ENCODE measurements around the gene ARHGEF10L. TPM values are rescaled to one million over a fixed set of nuclear protein-coding genes. Genes with fewer than 3 reads are reported as not detected.

Gene ARHGEF10L
- total RNA-seq, 5 donors from 2014 or later (not counting 1 experiment from before 2014, with no cell fraction given): 0.12 to 0.30 (median 0.22) TPM; not detected in 2

GRCh38 chr1:17510138-17510537, 29.4 kb upstream of the ARHGEF10L start:
- no peaks in the 10 kb centered on the region for H3K36me3 ChIP-seq (ENCODE audit: control insufficient read depth in 2 of 2, extremely low read depth in 1 of 2, insufficient read depth in 1 of 2, low read length in 1 of 2)
- WGBS (ENCODE audit: insufficient coverage): no CpG with 5 or more reads among the region's 3 CpGs
- Mint-ChIP-seq H3K36me3 (no peaks in the 10 kb centered on the region), H3K9me3 (no peaks in the 10 kb centered on the region), H3K4me1 (no peaks in the 10 kb centered on the region), H3K27ac (no peak overlapping the region), H3K4me3 (no peak overlapping the region), H3K27me3 (peaks cover 3 to 8% of the 10 kb centered on the region in 2 donors)
- H3K27me3 ChIP-seq (replicated peaks in 1 of 2; ENCODE audit: control insufficient read depth in 2 of 2, extremely low read depth in 1 of 2, insufficient read depth in 2 of 2, low read length in 1 of 2): peaks cover 0 to 15% of the 10 kb centered on the region in 2 experiments
- ChIA-PET POLR2A (no interaction called here), CTCF (no interaction called here)
- H3K4me3 ChIP-seq (ENCODE audit: control insufficient read depth in 1 of 2, extremely low read depth in 1 of 2, low read length in 1 of 2): no peak overlapping the region
- no peaks in the 10 kb centered on the region for H3K4me1 ChIP-seq (ENCODE audit: control insufficient read depth in 1 of 2, extremely low read depth in 1 of 2, insufficient read depth in 2 of 2, low read length in 2 of 2)
- H3K27ac ChIP-seq (ENCODE audit: low read length): no peak overlapping the region
- no peak for DNase-seq
- H3K9me3 ChIP-seq: no peaks in the 10 kb centered on the region
- ATAC-seq (replicated peaks in 1 of 4): no peak

GRCh38 chr1:17511188-17511587, 28.3 kb upstream of the ARHGEF10L start:
- DNase-seq (no peak), ATAC-seq (replicated peaks in 1 of 4) (no peak)
- H3K4me3 ChIP-seq (ENCODE audit: control insufficient read depth in 1 of 2, extremely low read depth in 1 of 2, low read length in 1 of 2): no peak overlapping the region
- Mint-ChIP-seq H3K27me3 (peaks cover 0 to 11% of the 10 kb centered on the region in 2 donors), H3K36me3 (no peaks in the 10 kb centered on the region), H3K4me1 (no peaks in the 10 kb centered on the region), H3K9me3 (no peaks in the 10 kb centered on the region), H3K27ac (no peak overlapping the region), H3K4me3 (no peak overlapping the region)
- ChIA-PET POLR2A (no interaction called here), CTCF (no interaction called here)
- WGBS (ENCODE audit: insufficient coverage): no CpG with 5 or more reads among the region's 2 CpGs
- H3K36me3 ChIP-seq (ENCODE audit: control insufficient read depth in 2 of 2, extremely low read depth in 1 of 2, insufficient read depth in 1 of 2, low read length in 1 of 2): no peaks in the 10 kb centered on the region
- H3K27ac ChIP-seq (ENCODE audit: low read length): no peak overlapping the region
- peaks cover 4 to 21% of the 10 kb centered on the region in 2 experiments for H3K27me3 ChIP-seq (replicated peaks in 1 of 2; ENCODE audit: control insufficient read depth in 2 of 2, extremely low read depth in 1 of 2, insufficient read depth in 2 of 2, low read length in 1 of 2)
- H3K4me1 ChIP-seq (ENCODE audit: control insufficient read depth in 1 of 2, extremely low read depth in 1 of 2, insufficient read depth in 2 of 2, low read length in 2 of 2): no peaks in the 10 kb centered on the region
- H3K9me3 ChIP-seq: no peaks in the 10 kb centered on the region

GRCh38 chr1:17513131-17513530, 26.4 kb upstream of the ARHGEF10L start:
- no peaks in the 10 kb centered on the region for H3K9me3 ChIP-seq
- Mint-ChIP-seq H3K4me3 (no peak overlapping the region), H3K27ac (no peak overlapping the region), H3K4me1 (no peaks in the 10 kb centered on the region), H3K27me3 (peaks cover 13 to 14% of the 10 kb centered on the region in 2 donors), H3K9me3 (no peaks in the 10 kb centered on the region), H3K36me3 (no peaks in the 10 kb centered on the region)
- WGBS (ENCODE audit: insufficient coverage): 85% methylated on average over 2 of the region's 4 CpGs
- peaks cover 4 to 31% of the 10 kb centered on the region in 2 experiments for H3K27me3 ChIP-seq (replicated peaks in 1 of 2; ENCODE audit: control insufficient read depth in 2 of 2, extremely low read depth in 1 of 2, insufficient read depth in 2 of 2, low read length in 1 of 2)
- no peak overlapping the region for H3K27ac ChIP-seq (ENCODE audit: low read length)
- H3K4me1 ChIP-seq (ENCODE audit: control insufficient read depth in 1 of 2, extremely low read depth in 1 of 2, insufficient read depth in 2 of 2, low read length in 2 of 2): no peaks in the 10 kb centered on the region
- ATAC-seq (replicated peaks in 1 of 4) (no peak), DNase-seq (no peak)
- ChIA-PET POLR2A (no interaction called here), CTCF (no interaction called here)
- no peak overlapping the region for H3K4me3 ChIP-seq (ENCODE audit: control insufficient read depth in 1 of 2, extremely low read depth in 1 of 2, low read length in 1 of 2)
- H3K36me3 ChIP-seq (ENCODE audit: control insufficient read depth in 2 of 2, extremely low read depth in 1 of 2, insufficient read depth in 1 of 2, low read length in 1 of 2): no peaks in the 10 kb centered on the region

- H3K27me3 ChIP-seq (replicated peaks in 1 of 2; ENCODE audit: control insufficient read depth in 2 of 2, extremely low read depth in 1 of 2, insufficient read depth in 2 of 2, low read length in 1 of 2): peaks cover 4 to 32% of the 10 kb centered on the region in 2 experiments
- no peak overlapping the region for H3K4me3 ChIP-seq (ENCODE audit: control insufficient read depth in 1 of 2, extremely low read depth in 1 of 2, low read length in 1 of 2)
- Mint-ChIP-seq H3K9me3 (no peaks in the 10 kb centered on the region), H3K27ac (no peak overlapping the region), H3K4me1 (no peaks in the 10 kb centered on the region), H3K4me3 (no peak overlapping the region), H3K27me3 (peaks cover 13 to 17% of the 10 kb centered on the region in 2 donors), H3K36me3 (no peaks in the 10 kb centered on the region)
- H3K27ac ChIP-seq (ENCODE audit: low read length): no peak overlapping the region
- DNase-seq (no peak), ATAC-seq (replicated peaks in 1 of 4) (no peak)
- H3K9me3 ChIP-seq: no peaks in the 10 kb centered on the region
- no peaks in the 10 kb centered on the region for H3K36me3 ChIP-seq (ENCODE audit: control insufficient read depth in 2 of 2, extremely low read depth in 1 of 2, insufficient read depth in 1 of 2, low read length in 1 of 2)
- 89% methylated on average over 9 of the region's 10 CpGs for WGBS (ENCODE audit: insufficient coverage)
- ChIA-PET CTCF (no interaction called here), POLR2A (no interaction called here)
- H3K4me1 ChIP-seq (ENCODE audit: control insufficient read depth in 1 of 2, extremely low read depth in 1 of 2, insufficient read depth in 2 of 2, low read length in 2 of 2): no peaks in the 10 kb centered on the region
Measured at GRCh38 chr1:17514776-17515175, 24.7 kb upstream of the ARHGEF10L start.

- H3K4me1 Mint-ChIP-seq: no peaks in the 10 kb centered on the region
- no peaks in the 10 kb centered on the region for H3K36me3 Mint-ChIP-seq
- H3K4me3 Mint-ChIP-seq: no peak overlapping the region
- H3K4me1 ChIP-seq (ENCODE audit: control insufficient read depth in 1 of 2, extremely low read depth in 1 of 2, insufficient read depth in 2 of 2, low read length in 2 of 2): no peaks in the 10 kb centered on the region
- H3K9me3 Mint-ChIP-seq: no peaks in the 10 kb centered on the region
- no peaks in the 10 kb centered on the region for H3K9me3 ChIP-seq
- DNase-seq (no peak), ATAC-seq (replicated peaks in 1 of 4) (no peak)
- H3K4me3 ChIP-seq (ENCODE audit: control insufficient read depth in 1 of 2, extremely low read depth in 1 of 2, low read length in 1 of 2): no peak overlapping the region
- H3K27me3 ChIP-seq (replicated peaks in 1 of 2; ENCODE audit: control insufficient read depth in 2 of 2, extremely low read depth in 1 of 2, insufficient read depth in 2 of 2, low read length in 1 of 2): peaks cover 4 to 40% of the 10 kb centered on the region in 2 experiments
- CTCF ChIA-PET: no interaction called here
- POLR2A ChIA-PET: no interaction called here
- no peaks in the 10 kb centered on the region for H3K36me3 ChIP-seq (ENCODE audit: control insufficient read depth in 2 of 2, extremely low read depth in 1 of 2, insufficient read depth in 1 of 2, low read length in 1 of 2)
- 26% methylated on average over 3 of the region's 5 CpGs for WGBS (ENCODE audit: insufficient coverage)
- peaks cover 21 to 22% of the 10 kb centered on the region in 2 donors for H3K27me3 Mint-ChIP-seq
- no peak overlapping the region for H3K27ac ChIP-seq (ENCODE audit: low read length)
- H3K27ac Mint-ChIP-seq: no peak overlapping the region
Measured at GRCh38 chr1:17515902-17516301, 23.6 kb upstream of the ARHGEF10L start.

- no peaks in the 10 kb centered on the region for H3K4me1 Mint-ChIP-seq
- ChIA-PET POLR2A (no interaction called here), CTCF (no interaction called here)
- Histone ChIP-seq H3K9me3 (no peaks in the 10 kb centered on the region), H3K4me1 (ENCODE audit: control insufficient read depth in 1 of 2, extremely low read depth in 1 of 2, insufficient read depth in 2 of 2, low read length in 2 of 2) (no peaks in the 10 kb centered on the region), H3K27ac (ENCODE audit: low read length) (no peak overlapping the region), H3K36me3 (ENCODE audit: control insufficient read depth in 2 of 2, extremely low read depth in 1 of 2, insufficient read depth in 1 of 2, low read length in 1 of 2) (no peaks in the 10 kb centered on the region), H3K4me3 (ENCODE audit: control insufficient read depth in 1 of 2, extremely low read depth in 1 of 2, low read length in 1 of 2) (no peak overlapping the region), H3K27me3 (replicated peaks in 1 of 2; ENCODE audit: control insufficient read depth in 2 of 2, extremely low read depth in 1 of 2, insufficient read depth in 2 of 2, low read length in 1 of 2) (peaks cover 4 to 40% of the 10 kb centered on the region in 2 experiments)
- no peak for DNase-seq
- H3K4me3 Mint-ChIP-seq: no peak overlapping the region
- H3K27me3 Mint-ChIP-seq: peaks cover 22 to 24% of the 10 kb centered on the region in 2 donors
- ATAC-seq (replicated peaks in 1 of 4): no peak
- no peak overlapping the region for H3K27ac Mint-ChIP-seq
- no peaks in the 10 kb centered on the region for H3K36me3 Mint-ChIP-seq
- H3K9me3 Mint-ChIP-seq: no peaks in the 10 kb centered on the region
- WGBS (ENCODE audit: insufficient coverage): 31% methylated on average over 7 of the region's 13 CpGs
Measured at GRCh38 chr1:17516303-17517214, 22.9 kb upstream of the ARHGEF10L start.
